Lower lobe of right lung (tissue), 2 donors: ENCODE results near the gene C1orf210. TPM values are rescaled to one million over a fixed set of nuclear protein-coding genes. Genes with fewer than 3 reads are reported as not detected.

Experiments
- ATAC-seq, 2 donors: fragments of 200-7000 bp; cut with Tn5 transposase; one replicate each; pipeline ENCODE4 v1.9.1; 2020 to 2022; ENCODE audit warnings: mild to moderate bottlenecking in 2 of 2, moderate library complexity in 2 of 2
- DNase-seq: peaks from one replicate; pipeline ENCODE4 v3.0.0-alpha.2; 2020
- H3K27ac ChIP-seq: fragments of 200-600 bp; one replicate; pipeline ENCODE4 v1.8.0; 2022
- H3K27me3 ChIP-seq: fragments of 200-600 bp; one replicate; pipeline ENCODE4 v1.8.0; 2022; ENCODE audit warnings: low read depth
- H3K36me3 ChIP-seq: fragments of 200-600 bp; one replicate; pipeline ENCODE4 v1.8.0; 2022; ENCODE audit warnings: mild to moderate bottlenecking
- H3K4me1 ChIP-seq: fragments of 200-600 bp; one replicate; pipeline ENCODE4 v1.8.0; 2022
- H3K4me3 ChIP-seq: fragments of 200-600 bp; one replicate; pipeline ENCODE4 v1.8.0; 2022; ENCODE audit warnings: mild to moderate bottlenecking
- H3K9me3 ChIP-seq: fragments of 200-600 bp; one replicate; pipeline ENCODE4 v1.8.0; 2022
- intact Hi-C: fragments of 100-400 bp; cut with DNase I; formaldehyde crosslinking; loops from one replicate; pipeline ENCODE4 v1.11.0; 2022
- long read RNA-seq: library from polyadenylated mRNA; unstranded; transcript quantifications from one replicate; pipeline ENCODE4 v2.0.0, GENCODE V29; 2021
- total RNA-seq: library from RNA; stranded (reverse); fragmentation: NEBNext Ultra II Directional; extraction: Animal tissue kit (Norgen Biotek cat#: 25700); gene quantifications from one replicate; pipeline ENCODE4 v1.2.1, GENCODE V29; 2021
- TF ChIP-seq, protein P1 (sequence below): fragments of 200-600 bp; IDR thresholded peaks from one replicate; pipeline ENCODE4 v1.8.0; 2022; ENCODE audit warnings: antibody characterized with exemption, mild to moderate bottlenecking
- donor health status: DM: no; HTN: yes; CAD: no; lungs with severe emphysema.

C1orf210 gene
- total RNA-seq, result 19.1 TPM
- long read RNA-seq, transcript C1orf210-202 (3 exons, 1,478 nt), result major isoform, 20 of 27 reads
- long read RNA-seq, partial matches to known transcripts, result 4 of 27 reads
- long read RNA-seq, other reads (novel, unspliced or antisense), result 1 of 27 reads

DNA sequence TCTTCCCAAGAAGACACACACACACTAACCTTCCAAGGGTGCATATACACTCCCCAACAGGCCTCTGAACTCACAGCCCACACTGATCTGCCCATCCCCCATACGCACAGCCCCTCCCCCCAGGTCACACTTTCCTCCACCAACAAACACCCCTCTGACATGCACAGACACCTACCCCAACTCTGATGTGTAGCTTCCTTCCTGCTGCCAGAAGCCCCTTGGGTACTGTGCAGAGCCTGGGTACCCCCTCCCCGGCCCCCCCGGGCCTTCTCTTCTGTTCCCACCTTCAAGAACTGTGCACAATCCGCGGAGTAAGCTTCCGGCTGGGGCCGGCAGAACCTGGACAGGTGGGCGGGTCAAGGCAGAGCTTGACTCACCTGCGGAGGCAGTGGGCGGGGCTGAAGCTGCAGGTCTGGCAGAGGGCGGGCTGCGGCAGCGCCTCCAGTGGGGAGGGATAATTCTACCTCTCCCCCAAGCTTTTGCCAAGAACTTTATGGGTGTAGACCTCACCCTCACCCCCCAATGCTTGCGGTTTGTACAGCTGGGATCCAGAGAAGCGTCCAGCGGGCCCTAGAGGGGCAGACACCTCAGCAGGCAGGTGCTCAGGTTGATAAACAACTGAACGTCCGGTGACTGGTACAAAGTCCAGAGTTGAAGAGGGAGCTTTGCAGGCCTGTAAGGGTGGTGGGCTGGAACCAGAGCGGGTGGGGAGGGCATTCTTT, at the start of gene C1orf210:
C1orf210 (minus strand) TSS at position 313 of the 722 bp plus-strand sequence. CDS start 2,311 bp downstream, outside the sequence.
- Histone ChIP-seq H3K36me3 (no peaks in the 10 kb centered on the region), H3K27ac (peak within 1 kb of the TSS; percentile 65), H3K4me3 (peak within 1 kb of the TSS; percentile 47), H3K4me1 (no peaks in the 10 kb centered on the region), H3K9me3 (no peaks in the 10 kb centered on the region), H3K27me3 (no peaks in the 10 kb centered on the region)
- TF ChIP-seq, protein P1, sequence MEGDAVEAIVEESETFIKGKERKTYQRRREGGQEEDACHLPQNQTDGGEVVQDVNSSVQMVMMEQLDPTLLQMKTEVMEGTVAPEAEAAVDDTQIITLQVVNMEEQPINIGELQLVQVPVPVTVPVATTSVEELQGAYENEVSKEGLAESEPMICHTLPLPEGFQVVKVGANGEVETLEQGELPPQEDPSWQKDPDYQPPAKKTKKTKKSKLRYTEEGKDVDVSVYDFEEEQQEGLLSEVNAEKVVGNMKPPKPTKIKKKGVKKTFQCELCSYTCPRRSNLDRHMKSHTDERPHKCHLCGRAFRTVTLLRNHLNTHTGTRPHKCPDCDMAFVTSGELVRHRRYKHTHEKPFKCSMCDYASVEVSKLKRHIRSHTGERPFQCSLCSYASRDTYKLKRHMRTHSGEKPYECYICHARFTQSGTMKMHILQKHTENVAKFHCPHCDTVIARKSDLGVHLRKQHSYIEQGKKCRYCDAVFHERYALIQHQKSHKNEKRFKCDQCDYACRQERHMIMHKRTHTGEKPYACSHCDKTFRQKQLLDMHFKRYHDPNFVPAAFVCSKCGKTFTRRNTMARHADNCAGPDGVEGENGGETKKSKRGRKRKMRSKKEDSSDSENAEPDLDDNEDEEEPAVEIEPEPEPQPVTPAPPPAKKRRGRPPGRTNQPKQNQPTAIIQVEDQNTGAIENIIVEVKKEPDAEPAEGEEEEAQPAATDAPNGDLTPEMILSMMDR, result no peak
- intact Hi-C loops, result no loop called here
- ATAC-seq (peak; percentile 96 to 97), DNase-seq (peak; percentile 95)

DNA sequence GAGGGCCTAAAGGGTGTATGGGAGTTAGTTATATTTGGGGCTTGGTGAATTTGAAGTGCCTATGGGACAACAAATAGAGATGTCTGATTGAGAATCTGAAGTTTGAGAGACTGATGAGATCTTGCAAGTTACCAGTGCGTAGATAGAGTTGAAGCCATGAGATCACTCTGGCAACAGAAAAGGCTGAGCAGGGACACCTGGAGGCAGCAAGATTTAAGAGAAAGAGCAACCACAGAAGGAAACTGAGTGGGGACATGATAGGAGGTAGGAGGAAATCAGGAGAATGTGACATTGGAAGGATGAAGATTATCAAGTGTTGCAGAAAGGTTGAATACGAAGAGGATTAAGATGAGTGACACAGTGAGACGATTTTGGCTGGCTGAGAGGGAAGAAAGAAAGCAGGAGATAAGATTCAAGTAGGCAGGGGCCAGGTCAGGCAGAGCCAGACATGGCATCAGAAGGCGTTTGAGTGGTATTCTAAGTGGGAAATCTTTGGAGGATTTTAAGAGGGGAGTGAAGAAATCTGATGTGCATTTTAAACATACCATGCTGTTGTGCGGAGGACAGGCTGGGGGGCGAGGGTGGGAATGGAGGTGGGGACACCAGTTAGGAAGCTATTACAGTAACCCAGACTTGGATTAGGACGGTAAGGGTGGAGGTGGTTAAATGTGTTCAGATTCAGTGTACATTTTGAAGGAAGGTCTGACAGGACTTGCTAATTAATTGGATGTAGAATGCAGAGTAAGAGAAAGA, 49.2 kb upstream of the C1orf210 start:
- H3K4me3 ChIP-seq, result no peak overlapping the region
- no peaks in the 10 kb centered on the region for H3K27me3 ChIP-seq
- no peaks in the 10 kb centered on the region for H3K9me3 ChIP-seq
- H3K36me3 ChIP-seq, result no peaks in the 10 kb centered on the region
- intact Hi-C loops, result no loop called here
- ATAC-seq (no peak), DNase-seq (no peak)
- peaks cover 10% of the 10 kb centered on the region for H3K4me1 ChIP-seq
- H3K27ac ChIP-seq, result no peak overlapping the region
- TF ChIP-seq, protein P1, result no peak

DNA sequence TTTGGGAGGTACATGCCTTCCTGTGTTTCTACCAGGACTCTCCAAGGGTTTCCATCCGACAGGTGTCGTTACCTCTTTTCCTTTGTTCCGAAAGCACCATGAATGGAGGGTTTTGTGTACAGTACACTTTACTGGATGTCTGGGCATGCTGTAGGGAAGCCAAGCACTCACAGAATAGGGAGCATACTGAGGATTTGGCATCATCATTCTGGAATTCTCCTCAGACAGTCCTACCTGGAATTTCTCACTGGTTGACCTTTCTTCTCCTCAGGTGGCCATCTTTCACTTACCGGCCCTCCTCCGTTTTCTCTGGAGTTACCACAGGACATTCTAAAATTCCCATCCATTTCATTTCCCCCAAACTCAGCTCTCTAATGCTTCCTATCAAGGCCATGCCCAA, 46.3 kb upstream of the C1orf210 start:
- no peak for DNase-seq
- Histone ChIP-seq H3K4me1 (peaks cover 13% of the 10 kb centered on the region), H3K27ac (no peak overlapping the region), H3K27me3 (no peaks in the 10 kb centered on the region), H3K36me3 (no peaks in the 10 kb centered on the region), H3K9me3 (no peaks in the 10 kb centered on the region), H3K4me3 (no peak overlapping the region)
- TF ChIP-seq, protein P1, result no peak
- intact Hi-C loops, result no loop called here
- ATAC-seq, result no peak

DNA sequence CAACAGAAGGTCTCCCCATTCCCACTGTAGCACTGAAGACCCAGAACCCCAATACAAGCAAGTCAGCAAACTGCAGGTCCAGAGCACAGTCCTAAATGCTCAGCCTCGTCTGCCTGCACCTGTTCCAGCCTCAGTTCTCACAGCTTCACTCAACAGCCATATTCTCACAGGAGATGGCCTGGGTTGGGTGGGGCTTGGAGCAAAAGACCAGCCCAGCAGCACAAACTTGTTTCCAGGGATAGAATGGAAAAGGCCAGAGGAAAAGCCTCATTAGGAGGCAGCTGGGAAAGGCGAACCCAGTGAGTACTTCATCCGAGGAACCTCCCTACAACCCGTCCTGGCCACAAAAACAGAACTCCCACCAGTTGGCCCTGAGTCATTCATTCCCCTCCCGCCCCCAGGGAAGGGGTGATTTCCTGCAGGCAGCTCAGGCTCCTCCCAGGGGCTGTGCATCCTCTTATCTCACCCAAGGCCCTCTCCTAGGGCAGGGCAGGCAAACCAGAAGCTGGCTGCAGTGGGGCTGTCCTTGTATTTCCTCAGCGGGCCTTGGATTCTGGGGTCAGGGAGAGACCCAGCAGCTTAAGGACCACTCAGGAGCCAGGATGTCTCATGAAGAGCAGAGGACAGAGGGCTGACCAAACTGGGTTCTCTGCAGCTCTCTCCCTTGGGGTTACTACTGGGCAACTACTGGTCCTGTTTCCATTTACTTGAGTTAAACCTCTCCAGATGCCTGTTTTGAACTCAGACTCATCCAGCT, 44.8 kb upstream of the C1orf210 start:
- Histone ChIP-seq H3K27ac (peak overlapping the region; percentile 58), H3K4me3 (no peak overlapping the region), H3K27me3 (no peaks in the 10 kb centered on the region), H3K36me3 (no peaks in the 10 kb centered on the region), H3K4me1 (peaks cover 13% of the 10 kb centered on the region), H3K9me3 (no peaks in the 10 kb centered on the region)
- ATAC-seq (peak; percentile 77 to 86), DNase-seq (no peak)
- TF ChIP-seq, protein P1, result no peak
- intact Hi-C loops, result no loop called here

DNA sequence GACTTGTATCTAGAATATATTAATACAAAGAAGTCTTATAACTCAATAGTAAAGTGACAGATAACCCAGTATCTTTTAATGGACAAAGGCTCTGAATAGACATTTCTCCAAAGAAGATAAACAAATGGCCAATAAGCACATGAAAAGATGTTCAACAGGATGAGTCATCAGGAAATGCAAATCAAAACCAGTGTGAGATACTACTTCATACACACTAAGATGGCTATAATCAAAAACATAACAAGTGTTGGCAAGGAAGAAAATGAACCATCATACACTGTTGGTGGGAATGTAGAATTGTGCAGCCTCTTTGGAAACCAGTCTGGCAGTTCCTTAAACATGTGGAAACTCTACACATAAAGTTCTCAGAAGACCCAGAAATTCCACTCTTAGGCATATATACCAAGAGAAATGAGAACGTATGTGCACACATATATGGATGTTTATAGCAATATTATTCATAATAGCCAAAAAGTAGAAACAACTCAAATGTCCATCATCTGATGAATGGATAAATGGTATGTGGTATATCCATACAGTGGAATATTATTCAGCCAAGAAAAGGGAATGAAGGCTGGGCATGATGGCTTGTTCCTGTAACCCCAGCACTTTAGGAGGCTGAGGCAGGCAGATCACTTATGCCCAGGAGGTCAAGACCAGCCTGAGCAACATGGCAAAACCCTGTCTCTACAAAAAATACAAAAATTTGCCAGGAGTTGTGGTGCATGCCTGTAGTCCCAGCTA, 42.3 kb upstream of the C1orf210 start:
- intact Hi-C loops, result no loop called here
- no peak for ATAC-seq
- Histone ChIP-seq H3K27ac (no peak overlapping the region), H3K27me3 (no peaks in the 10 kb centered on the region), H3K9me3 (no peaks in the 10 kb centered on the region), H3K4me1 (peaks cover 13% of the 10 kb centered on the region), H3K4me3 (no peak overlapping the region), H3K36me3 (no peaks in the 10 kb centered on the region)
- TF ChIP-seq, protein P1, result no peak
- no peak for DNase-seq
